GM21515 (cell line): Measurements from ENCODE around the gene SIPA1L3.

Source experiments
- ATAC-seq: cut with Tn5 transposase; IDR thresholded peaks from one replicate; pipeline ENCODE4 v1.9.1; 2021; ENCODE audit not compliant: unreplicated experiment

Gene SIPA1L3

DNA sequence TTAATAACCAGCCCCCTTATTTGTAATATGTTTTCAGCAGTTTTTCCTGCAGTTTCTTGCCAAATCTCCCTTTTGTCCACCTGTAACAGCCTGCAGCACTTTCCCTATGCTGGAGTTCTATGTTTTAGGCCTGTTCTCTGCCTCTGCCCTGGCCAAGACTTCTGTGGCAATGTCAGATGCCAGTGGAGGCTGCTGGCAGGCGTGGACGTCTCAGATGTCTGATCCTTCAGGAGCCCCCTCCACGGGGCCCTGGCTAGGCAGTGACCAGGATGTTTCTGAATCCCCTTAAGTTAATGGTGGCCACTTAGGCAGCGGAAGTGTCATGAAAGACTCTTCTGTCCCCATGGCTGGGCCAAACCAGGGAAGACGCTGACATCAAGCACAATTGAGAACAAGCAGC lies 40.8 kb downstream of the SIPA1L3 start:
- no peak for ATAC-seq

DNA sequence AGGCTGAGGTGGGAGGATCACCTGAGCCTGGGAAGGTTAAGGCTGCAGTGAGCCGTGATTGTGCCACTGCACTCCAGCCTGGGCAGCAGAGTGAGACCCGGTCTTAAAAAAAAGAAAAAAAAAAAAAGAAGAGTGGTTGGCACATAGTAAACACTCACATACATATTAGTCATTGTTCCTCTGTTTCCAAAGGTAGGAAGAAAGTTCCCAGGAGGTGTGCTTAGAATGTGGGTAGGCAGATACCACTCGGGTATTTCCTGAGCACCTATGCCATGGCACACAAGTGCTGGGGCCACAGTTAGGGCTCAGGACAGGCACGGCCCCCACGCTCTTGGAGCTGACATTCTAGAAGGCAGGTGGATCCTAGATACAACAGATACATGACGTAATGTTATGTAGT lies 41.4 kb downstream of the SIPA1L3 start:
- ATAC-seq = no peak

- no peak for ATAC-seq
Measured at GRCh38 chr19:37950471-37951175, 43.6 kb downstream of the SIPA1L3 start.

- ATAC-seq = no peak
Measured at GRCh38 chr19:37951816-37952210, 44.8 kb downstream of the SIPA1L3 start.

- ATAC-seq = no peak
Measured at GRCh38 chr19:37953171-37953917, 46.3 kb downstream of the SIPA1L3 start.

GRCh38 chr19:37953918-37954303 lies 46.9 kb downstream of the SIPA1L3 start:
- no peak for ATAC-seq

GRCh38 chr19:37954421-37954874 lies 47.4 kb downstream of the SIPA1L3 start:
- no peak for ATAC-seq

GRCh38 chr19:37955986-37956385 lies 49.0 kb downstream of the SIPA1L3 start:
- ATAC-seq = no peak

- ATAC-seq = no peak
Measured at GRCh38 chr19:37957176-37957575, 50.2 kb downstream of the SIPA1L3 start.

GRCh38 chr19:37959665-37960114 lies 52.7 kb downstream of the SIPA1L3 start:
- no peak for ATAC-seq

- no peak for ATAC-seq
Measured at GRCh38 chr19:37961198-37961597, 54.2 kb downstream of the SIPA1L3 start.

DNA sequence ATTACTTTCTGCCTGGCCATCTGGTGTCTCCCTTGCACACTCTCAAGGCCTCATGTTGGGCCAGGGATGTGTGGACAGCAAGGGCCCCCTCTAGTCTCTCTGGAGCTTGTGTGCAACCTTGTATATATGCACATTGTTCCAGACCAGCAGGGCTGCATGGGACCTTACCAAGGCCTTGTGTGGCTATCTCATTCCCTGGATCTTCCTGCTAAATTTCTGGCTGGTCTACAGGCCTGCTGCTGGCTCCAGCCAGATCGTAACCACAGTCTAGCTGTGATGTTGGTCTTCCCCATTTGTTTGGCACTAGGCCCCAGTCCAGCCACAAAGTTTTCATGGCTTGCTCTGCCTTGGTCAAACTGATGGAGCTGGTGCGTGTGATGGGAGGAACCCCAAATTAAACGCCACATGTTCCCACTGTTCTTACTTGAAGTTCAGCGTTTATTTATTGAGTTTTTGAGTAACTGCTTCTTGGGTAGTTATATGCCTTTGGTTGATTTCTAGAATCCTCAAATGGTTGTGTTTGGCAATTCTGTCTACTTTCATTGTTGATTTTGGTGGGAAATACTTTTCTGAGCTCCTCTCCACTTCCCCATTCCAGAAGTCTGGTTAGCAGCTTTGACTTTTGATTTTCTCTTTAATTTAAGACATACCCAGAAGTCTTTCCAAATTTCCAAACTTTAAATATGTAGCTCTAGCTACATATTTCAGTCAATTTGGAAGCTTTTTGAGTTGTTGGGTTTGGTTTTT lies 56.4 kb downstream of the SIPA1L3 start:
- no peak for ATAC-seq

DNA sequence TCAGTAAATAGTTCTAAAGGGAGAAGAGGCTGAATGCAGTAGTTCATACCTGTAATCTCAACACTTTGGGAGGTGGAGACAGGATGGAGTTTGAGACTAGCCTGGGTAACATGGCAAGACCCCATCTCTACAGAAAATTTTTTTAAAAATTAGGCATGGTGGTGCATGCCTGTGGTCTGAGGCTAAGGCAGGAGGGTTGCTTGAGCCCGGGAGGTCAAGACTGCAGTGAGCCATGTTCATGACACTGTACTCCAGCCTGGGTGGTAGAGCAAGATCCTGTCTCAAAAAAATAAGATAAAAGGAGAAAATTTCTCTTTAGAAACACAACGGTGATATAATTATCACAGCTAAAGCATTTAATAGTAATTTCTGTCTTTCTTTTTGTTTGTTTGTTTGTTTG lies 57.1 kb downstream of the SIPA1L3 start:
- ATAC-seq = no peak

DNA sequence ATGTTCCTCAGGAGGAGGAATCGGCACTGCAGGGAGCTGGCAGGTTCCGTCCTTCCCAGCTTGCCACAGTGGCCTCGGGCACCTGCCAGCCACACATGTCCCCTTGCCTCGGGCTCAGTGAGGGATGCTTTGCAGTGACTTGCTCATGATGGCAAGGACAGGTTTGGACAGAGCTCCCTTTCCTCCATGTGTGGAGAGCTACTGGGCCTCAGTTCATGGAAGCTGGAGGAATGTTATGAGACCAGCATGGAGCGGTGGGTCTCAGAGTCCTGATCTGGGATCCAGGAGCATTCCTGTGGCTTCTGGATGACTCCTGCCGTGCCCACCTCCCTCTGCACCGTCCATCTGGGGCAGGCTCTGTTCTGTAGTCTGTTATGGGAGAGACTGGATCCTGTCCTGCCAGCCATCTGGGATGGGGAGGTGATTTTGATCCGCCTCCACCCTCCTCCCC lies 59.2 kb downstream of the SIPA1L3 start:
- no peak for ATAC-seq

DNA sequence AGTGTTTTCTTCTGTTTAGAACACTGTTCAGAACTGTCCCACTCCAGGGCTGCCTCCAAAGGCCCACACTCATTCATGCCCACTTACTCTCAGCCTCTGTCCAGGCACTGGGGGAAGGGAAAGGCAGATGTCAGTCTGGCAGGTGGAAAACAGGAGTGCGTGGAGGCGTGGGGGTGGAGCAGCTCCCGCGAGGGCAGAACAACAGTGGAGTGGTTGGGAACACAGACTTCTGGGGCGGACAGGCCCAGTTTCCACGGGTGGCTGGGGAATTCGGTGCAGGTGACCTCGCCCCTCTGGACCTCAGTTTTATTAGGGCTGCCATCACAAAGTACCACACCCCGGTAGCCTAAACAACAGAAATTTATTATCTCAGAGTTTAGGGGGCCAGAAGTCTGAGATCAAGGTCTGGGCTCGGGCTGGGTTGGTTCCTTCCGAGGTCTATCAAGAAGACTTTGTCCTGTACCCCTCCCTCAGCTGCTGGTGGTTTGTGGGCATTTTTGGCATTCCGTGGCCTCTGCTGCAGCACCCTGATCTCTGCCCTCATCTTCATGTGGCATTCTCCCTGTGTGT lies 59.7 kb downstream of the SIPA1L3 start:
- ATAC-seq = no peak

- ATAC-seq = no peak
Measured at GRCh38 chr19:37969695-37970094, 62.7 kb downstream of the SIPA1L3 start.

DNA sequence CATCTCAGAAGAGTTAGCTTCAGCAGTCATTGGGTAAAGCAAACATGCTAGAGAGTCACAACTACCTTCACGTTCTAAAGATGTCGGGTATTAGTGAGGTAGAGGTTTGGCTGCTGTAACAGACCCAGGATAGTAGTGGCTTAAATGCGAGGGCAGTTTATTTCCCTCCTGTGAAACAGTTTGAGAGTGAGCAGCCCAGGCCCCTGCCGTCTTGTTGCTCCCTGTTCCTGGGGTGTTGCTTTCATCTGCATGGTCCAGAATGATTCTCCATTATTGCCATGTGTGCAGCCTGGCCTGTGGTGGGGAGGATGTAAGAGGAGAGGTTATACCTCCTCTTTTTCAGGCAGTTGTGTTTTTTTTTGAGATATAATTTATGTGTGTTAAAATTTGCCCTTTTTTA lies 63.7 kb downstream of the SIPA1L3 start:
- ATAC-seq = no peak

DNA sequence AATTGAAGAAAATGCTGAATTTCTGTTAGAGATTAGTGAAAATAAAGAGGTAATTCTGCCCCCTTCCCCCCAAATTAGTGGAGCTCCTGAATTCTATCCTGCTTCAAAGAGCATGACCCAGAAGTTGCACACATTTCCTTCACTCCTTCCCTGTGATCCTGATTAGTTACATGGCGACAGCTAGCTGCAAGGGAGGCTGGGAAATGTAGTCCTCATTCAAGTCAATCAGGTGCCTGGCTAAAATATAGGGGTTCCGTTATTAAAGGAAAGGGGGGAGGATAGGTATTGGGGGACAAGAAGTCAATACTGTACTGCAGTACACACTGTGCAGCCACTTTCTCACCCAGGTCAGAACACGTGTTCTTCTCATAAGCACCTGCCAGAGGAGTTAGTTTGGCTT lies 65.8 kb downstream of the SIPA1L3 start:
- ATAC-seq = no peak

- ATAC-seq = no peak
Measured at GRCh38 chr19:37973666-37974065, 66.7 kb downstream of the SIPA1L3 start.

DNA sequence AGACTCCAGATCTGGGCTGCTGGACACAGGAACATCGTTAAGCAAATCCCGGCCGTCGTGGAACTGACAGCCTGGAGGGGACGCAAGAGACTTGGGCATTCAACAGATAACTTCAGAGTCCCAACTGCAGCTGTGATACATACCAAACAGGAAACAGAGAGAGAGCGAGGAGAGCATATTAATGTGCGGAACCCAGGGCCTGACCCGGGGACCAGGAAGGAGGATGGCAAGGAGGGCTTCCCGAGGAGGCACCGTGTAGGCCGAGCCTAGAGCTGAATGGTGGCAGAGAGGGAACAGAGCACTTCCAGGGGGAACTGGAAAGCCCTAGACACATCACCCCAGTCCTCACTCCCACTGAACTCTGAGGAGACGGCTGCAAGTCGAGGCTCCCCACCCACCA lies 68.1 kb downstream of the SIPA1L3 start:
- no peak for ATAC-seq
